Fibroblast of lung (primary cell): ENCODE results near the gene PSMG2. TPM values are rescaled to one million over a fixed set of nuclear protein-coding genes. Genes with fewer than 3 reads are reported as not detected.

Experiments used
- DNase-seq, 2 donors: peaks; one replicate each; pipeline versions ENCODE4 v3.0.0 to v3.0.0-alpha.2; 2010; ENCODE audit warnings: low read depth in 2 of 2
- H2AFZ ChIP-seq: 2 replicates; pipeline ENCODE4 v1.5.1; 2012; ENCODE audit warnings: low read length, control low read depth, inconsistent platforms
- H3K27ac ChIP-seq: 2 replicates; pipeline ENCODE4 v1.5.1; 2011; ENCODE audit warnings: low read length, control low read depth; ENCODE audit not compliant: insufficient read depth
- H3K27me3 ChIP-seq: 2 replicates; pipeline ENCODE4 v1.5.1; 2011; ENCODE audit warnings: mild to moderate bottlenecking, low read length; ENCODE audit not compliant: control insufficient read depth, insufficient read depth
- H3K36me3 ChIP-seq: 2 replicates; pipeline ENCODE4 v1.5.1; 2011; ENCODE audit warnings: low read length; ENCODE audit not compliant: control insufficient read depth, insufficient read depth
- H3K4me1 ChIP-seq: 2 replicates; pipeline ENCODE4 v1.5.1; 2011; ENCODE audit warnings: low read length; ENCODE audit not compliant: control insufficient read depth, insufficient read depth; ENCODE audit errors: extremely low read depth
- H3K4me2 ChIP-seq: 2 replicates; pipeline ENCODE4 v1.5.1; 2011; ENCODE audit warnings: low read length, control low read depth; ENCODE audit not compliant: insufficient read depth; ENCODE audit errors: extremely low read depth
- H3K4me3 ChIP-seq, 4 experiments: fragments of 200-600 bp in 1 of 4; sonication (generic) in 1 of 4; replicated peaks in 1 of 4; 2 replicates each; pipeline ENCODE4 v1.5.1; 2011 to 2016; ENCODE audit warnings: low read length in 4 of 4, low read depth in 3 of 4, mild to moderate bottlenecking in 3 of 4, control low read depth in 2 of 4, inconsistent platforms in 1 of 4, mixed read lengths in 1 of 4; ENCODE audit not compliant: insufficient read depth in 1 of 4; ENCODE audit errors: control extremely low read depth in 1 of 4
- H3K79me2 ChIP-seq: 2 replicates; pipeline ENCODE4 v1.5.1; 2012; ENCODE audit warnings: mild to moderate bottlenecking, low read length, inconsistent platforms; ENCODE audit not compliant: control insufficient read depth, insufficient read depth
- H3K9ac ChIP-seq: 2 replicates; pipeline ENCODE4 v1.5.1; 2011; ENCODE audit warnings: mild to moderate bottlenecking, low read length, control low read depth; ENCODE audit not compliant: insufficient read depth
- H3K9me3 ChIP-seq: 2 replicates; pipeline ENCODE4 v1.5.1; 2012; ENCODE audit warnings: low read depth, low read length; ENCODE audit not compliant: control insufficient read depth, insufficient read depth
- H4K20me1 ChIP-seq: 2 replicates; pipeline ENCODE4 v1.5.1; 2011; ENCODE audit warnings: low read length; ENCODE audit not compliant: control insufficient read depth, insufficient read depth; ENCODE audit errors: extremely low read depth
- CTCF ChIP-seq, 2 donors: IDR thresholded peaks in 1 of 2; conservative IDR thresholded peaks in 1 of 2; 1 replicate in 1 of 2; 2 replicates in 1 of 2; pipeline ENCODE4 v1.5.1; 2011 to 2012; ENCODE audit warnings: low read length in 2 of 2, control low read depth in 1 of 2, inconsistent platforms in 1 of 2, low read depth in 1 of 2, mild to moderate bottlenecking in 1 of 2
- EZH2 ChIP-seq: IDR thresholded peaks from 2 replicates; pipeline ENCODE4 v1.5.1; 2012; ENCODE audit warnings: low read length, control low read depth, mild to moderate bottlenecking; ENCODE audit errors: missing control alignments
- polyA plus RNA-seq, 2 donors: library from polyadenylated mRNA; depleted of rRNA in 1 of 2; stranded (reverse) in 1 of 2; unstranded in 1 of 2; fragments of >200 nt; gene quantifications; 2 replicates each; pipeline ENCODE4 v1.2.1, GENCODE V29; 2011 to 2012; ENCODE audit warnings: missing spikeins in 1 of 2
- total RNA-seq: library from RNA; depleted of rRNA; stranded (reverse); fragments of >200 nt; gene quantifications from 2 replicates; pipeline ENCODE4 v1.2.1, GENCODE V29; 2014

Gene PSMG2
- total and polyA plus RNA-seq, 2 donors (not counting 1 experiment from before 2014, with no cell fraction given): 72.8 to 79.4 TPM

GRCh38 chr18:12765126-12765525 lies 62.3 kb downstream of the PSMG2 start:
- Histone ChIP-seq H2AFZ (no peak overlapping the region), H3K36me3 (no peaks in the 10 kb centered on the region), H3K4me1 (no peaks in the 10 kb centered on the region), H3K9me3 (no peaks in the 10 kb centered on the region), H3K9ac (no peak overlapping the region), H3K4me2 (no peak overlapping the region), H3K27ac (no peak overlapping the region), H3K79me2 (no peaks in the 10 kb centered on the region), H3K27me3 (no peaks in the 10 kb centered on the region), H4K20me1 (no peaks in the 10 kb centered on the region), H3K4me3 (no peak overlapping the region)
- no peak for TF ChIP-seq EZH2
- TF ChIP-seq CTCF (conservative IDR thresholded peaks at IDR 0.05 in 1 of 2, IDR thresholded peaks at IDR 0.05 in 1 of 2; ENCODE audit: low read depth in 1 of 2, low read length in 2 of 2): no peak
- no peak for DNase-seq

- Histone ChIP-seq H3K79me2 (no peaks in the 10 kb centered on the region), H3K4me3 (no peak overlapping the region), H3K4me2 (no peak overlapping the region), H3K9me3 (no peaks in the 10 kb centered on the region), H3K27me3 (no peaks in the 10 kb centered on the region), H3K4me1 (no peaks in the 10 kb centered on the region), H3K36me3 (no peaks in the 10 kb centered on the region), H2AFZ (no peak overlapping the region), H3K27ac (no peak overlapping the region), H3K9ac (no peak overlapping the region), H4K20me1 (no peaks in the 10 kb centered on the region)
- no peak for TF ChIP-seq EZH2
- no peak for TF ChIP-seq CTCF (conservative IDR thresholded peaks at IDR 0.05 in 1 of 2, IDR thresholded peaks at IDR 0.05 in 1 of 2; ENCODE audit: low read depth in 1 of 2, low read length in 2 of 2)
- DNase-seq: no peak
Observed at GRCh38 chr18:12765586-12765985, 62.7 kb downstream of the PSMG2 start.

GRCh38 chr18:12766986-12767433 lies 64.2 kb downstream of the PSMG2 start:
- H3K79me2 ChIP-seq: no peaks in the 10 kb centered on the region
- H2AFZ ChIP-seq: no peak overlapping the region
- TF ChIP-seq CTCF (conservative IDR thresholded peaks at IDR 0.05 in 1 of 2, IDR thresholded peaks at IDR 0.05 in 1 of 2; ENCODE audit: low read depth in 1 of 2, low read length in 2 of 2) (no peak), EZH2 (no peak)

More at GRCh38 chr18:12766986-12767433, 64.2 kb downstream of the PSMG2 start:
- Histone ChIP-seq H3K27ac (no peak overlapping the region), H3K9ac (no peak overlapping the region), H3K36me3 (no peaks in the 10 kb centered on the region), H3K4me3 (no peak overlapping the region), H3K27me3 (no peaks in the 10 kb centered on the region), H3K4me2 (no peak overlapping the region), H3K9me3 (no peaks in the 10 kb centered on the region), H3K4me1 (no peaks in the 10 kb centered on the region), H4K20me1 (no peaks in the 10 kb centered on the region)
- DNase-seq: no peak
